Keratinocyte (primary cell): ENCODE results near the gene KRT40.

Source experiments
- EZH2 ChIP-seq: IDR thresholded peaks from one replicate; pipeline ENCODE4 v1.6.1; 2012; ENCODE audit warnings: inconsistent platforms, mild to moderate bottlenecking, low read length, moderate library complexity
- TF ChIP-seq, protein P1 (sequence below), 3 experiments: IDR thresholded peaks in 1 of 3; conservative IDR thresholded peaks in 1 of 3; optimal IDR thresholded peaks in 1 of 3; 2 replicates in 2 of 3; 3 replicates in 1 of 3; pipeline versions ENCODE3 to v1.5.1; 2011; ENCODE audit warnings: low read length in 3 of 3, mild to moderate bottlenecking in 3 of 3, moderate library complexity in 2 of 3, control low read depth in 1 of 3, inconsistent platforms in 1 of 3; ENCODE audit not compliant: insufficient read depth in 2 of 3; ENCODE audit errors: extremely low read depth in 1 of 3

DNA sequence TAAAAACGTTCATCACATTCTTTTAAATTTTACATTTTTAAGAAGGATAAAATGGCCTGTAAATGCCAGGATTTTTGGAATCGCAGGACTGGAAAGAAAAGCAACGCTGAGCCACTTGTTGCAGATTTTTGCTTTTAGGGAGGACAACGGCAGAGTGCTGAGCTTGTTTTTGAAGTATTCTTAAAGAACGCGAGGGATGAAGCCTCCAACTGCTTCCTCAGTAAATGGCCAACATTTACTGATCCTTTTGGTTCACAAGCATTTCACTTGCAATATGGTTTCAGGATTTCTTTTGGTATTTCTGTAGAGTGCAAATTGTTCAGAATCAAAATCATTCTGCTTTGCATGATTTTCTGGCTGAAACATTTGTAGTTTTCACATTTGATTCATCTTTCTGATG lies 43.9 kb downstream of the KRT40 start:
- TF ChIP-seq EZH2: no peak
- TF ChIP-seq, protein P1, sequence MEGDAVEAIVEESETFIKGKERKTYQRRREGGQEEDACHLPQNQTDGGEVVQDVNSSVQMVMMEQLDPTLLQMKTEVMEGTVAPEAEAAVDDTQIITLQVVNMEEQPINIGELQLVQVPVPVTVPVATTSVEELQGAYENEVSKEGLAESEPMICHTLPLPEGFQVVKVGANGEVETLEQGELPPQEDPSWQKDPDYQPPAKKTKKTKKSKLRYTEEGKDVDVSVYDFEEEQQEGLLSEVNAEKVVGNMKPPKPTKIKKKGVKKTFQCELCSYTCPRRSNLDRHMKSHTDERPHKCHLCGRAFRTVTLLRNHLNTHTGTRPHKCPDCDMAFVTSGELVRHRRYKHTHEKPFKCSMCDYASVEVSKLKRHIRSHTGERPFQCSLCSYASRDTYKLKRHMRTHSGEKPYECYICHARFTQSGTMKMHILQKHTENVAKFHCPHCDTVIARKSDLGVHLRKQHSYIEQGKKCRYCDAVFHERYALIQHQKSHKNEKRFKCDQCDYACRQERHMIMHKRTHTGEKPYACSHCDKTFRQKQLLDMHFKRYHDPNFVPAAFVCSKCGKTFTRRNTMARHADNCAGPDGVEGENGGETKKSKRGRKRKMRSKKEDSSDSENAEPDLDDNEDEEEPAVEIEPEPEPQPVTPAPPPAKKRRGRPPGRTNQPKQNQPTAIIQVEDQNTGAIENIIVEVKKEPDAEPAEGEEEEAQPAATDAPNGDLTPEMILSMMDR (optimal IDR thresholded peaks at IDR 0.05 in 1 of 3, IDR thresholded peaks at IDR 0.05 in 1 of 3, conservative IDR thresholded peaks at IDR 0.05 in 1 of 3; ENCODE audit: extremely low read depth in 1 of 3, insufficient read depth in 2 of 3, low read length in 3 of 3): no peak
